Activated CD4-positive, alpha-beta T cell treated with anti-CD3 and anti-CD28 coated beads for 36 hours (primary cell): ENCODE results near the gene PYGB. TPM values are rescaled to one million over a fixed set of nuclear protein-coding genes. Genes with fewer than 3 reads are reported as not detected.
A peak's percentile ranks its signal among the peaks of the same experiment; 100 is the strongest.

Source experiments
- ATAC-seq: fragments of 200-7000 bp; cut with Tn5 transposase; one replicate; pipeline ENCODE4 v1.10.0; 2021; ENCODE audit warnings: mild to moderate bottlenecking, moderate library complexity
- CTCF ChIA-PET: fragments of 350-600 bp; sonication (Branson Sonifier 250); formaldehyde crosslinking; loops from one replicate; lab custom pipeline; 2021; ENCODE audit warnings: antibody characterized with exemption; lab: Charles Lee
- POLR2A ChIA-PET: fragments of 350-600 bp; sonication (Branson Sonifier 250); formaldehyde crosslinking; loops from one replicate; lab custom pipeline; 2021; ENCODE audit warnings: antibody characterized with exemption, inconsistent platforms; lab: Charles Lee
- DNase-seq: peaks from one replicate; pipeline ENCODE4 v3.0.0-alpha.2; 2020
- H3K27ac Mint-ChIP-seq: one replicate; pipeline ENCODE4 v1.8.0; 2021; ENCODE audit warnings: mixed read lengths
- H3K27me3 Mint-ChIP-seq: one replicate; pipeline ENCODE4 v1.8.0; 2021; ENCODE audit warnings: mixed read lengths
- H3K36me3 Mint-ChIP-seq: one replicate; pipeline ENCODE4 v1.8.0; 2021; ENCODE audit warnings: low read depth, mixed read lengths
- H3K4me1 Mint-ChIP-seq: one replicate; pipeline ENCODE4 v1.8.0; 2021; ENCODE audit warnings: mixed read lengths
- H3K4me3 Mint-ChIP-seq: one replicate; pipeline ENCODE4 v1.8.0; 2021; ENCODE audit warnings: mild to moderate bottlenecking, moderate library complexity, mixed read lengths
- H3K9me3 Mint-ChIP-seq: one replicate; pipeline ENCODE4 v1.8.0; 2021; ENCODE audit warnings: low read depth, mixed read lengths
- intact Hi-C, 2 experiments: fragments of 100-400 bp; cut with DNase I in 1 of 2; cut with micrococcal nuclease in 1 of 2; formaldehyde crosslinking; loops; one replicate each; pipeline versions ENCODE4 v1.14.2 to v1.15.1; 2022 to 2024; cut with DNase I, micrococcal nuclease
- total RNA-seq, 2 experiments: library from RNA; stranded (reverse); gene quantifications; one replicate each; pipeline ENCODE4 v1.2.3, GENCODE V29; 2021

The PYGB gene
- total RNA-seq, 2 experiments from 2014 or later, result 18.0 to 21.1 TPM

DNA sequence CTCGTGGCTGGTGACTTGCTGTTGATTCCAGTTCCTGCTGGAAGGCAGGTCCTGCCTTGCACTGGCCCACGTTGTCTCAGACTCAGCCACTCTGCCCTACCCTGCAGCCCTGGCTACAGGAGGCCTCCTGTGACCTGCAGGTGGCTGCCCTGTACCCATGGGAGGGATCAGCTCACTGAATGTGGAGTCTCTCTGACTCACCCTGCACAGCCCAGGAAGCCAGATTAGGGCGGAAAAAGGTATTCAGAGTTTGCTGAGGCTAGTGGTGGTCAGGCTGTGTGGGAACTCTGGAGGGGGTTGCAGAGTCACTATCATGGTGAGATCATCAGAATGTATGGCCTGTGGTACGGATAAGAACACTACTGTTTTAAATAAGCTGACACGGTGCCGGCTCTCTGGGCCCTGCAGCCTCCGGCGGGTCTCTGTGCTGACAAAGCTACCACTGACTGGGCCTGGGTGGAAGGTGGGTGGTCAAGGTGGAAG lies 24.7 kb upstream of the PYGB start:
- H3K36me3 Mint-ChIP-seq, result peaks cover 1% of the 10 kb centered on the region
- intact Hi-C loops, result loop anchor here in 1 of 2 experiments (1.0 to 2.0 kb wide), 3 partner anchors 15 to 74 kb away; partner anchors contain the start of gene PYGB
- peak; percentile 97 for ATAC-seq

DNA sequence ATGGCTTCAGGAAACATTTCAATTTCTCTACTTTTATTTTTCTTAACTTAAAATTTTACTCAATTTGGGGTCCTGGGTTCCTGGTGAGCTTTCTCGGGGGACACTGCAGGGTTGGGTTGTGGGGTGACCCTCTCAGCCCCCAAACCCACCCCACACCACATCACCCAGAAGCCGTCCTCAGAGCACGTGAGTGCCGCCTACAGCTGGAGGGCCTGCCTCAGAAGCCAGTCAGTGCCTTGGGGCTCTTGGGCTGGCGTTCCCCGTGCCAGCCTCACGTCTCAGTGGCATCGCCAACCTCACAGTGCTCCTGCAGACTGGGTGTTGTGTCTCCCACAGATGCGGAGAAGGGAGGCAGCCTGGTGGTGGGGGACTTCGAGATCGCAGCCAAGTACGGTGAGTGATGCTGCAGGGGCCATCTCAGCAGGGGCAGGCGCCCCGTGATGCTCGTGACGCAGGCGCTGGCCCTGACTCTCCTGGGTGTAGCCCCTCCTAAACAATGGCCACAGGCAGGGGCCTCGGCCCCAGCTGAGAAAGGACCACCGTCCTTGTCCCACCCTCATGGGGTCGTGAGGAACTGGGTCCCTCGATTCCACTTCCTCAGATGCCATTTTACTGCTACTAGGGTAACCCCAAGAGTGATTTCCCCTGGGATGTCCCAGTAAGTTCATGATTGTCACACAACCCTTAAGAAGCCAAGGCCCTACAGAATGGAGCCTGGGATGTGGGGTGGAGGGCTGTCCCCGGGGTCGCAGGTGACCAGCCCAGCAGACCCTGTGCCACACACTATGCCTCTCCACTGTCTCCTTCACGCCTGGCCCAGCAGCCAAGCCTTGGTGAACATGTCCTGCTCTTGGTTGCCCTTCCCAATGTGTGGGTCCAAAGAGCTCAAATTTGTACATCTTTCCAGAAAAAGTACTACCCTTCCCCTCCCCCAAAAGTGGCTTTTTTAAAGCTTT lies 23.8 kb upstream of the PYGB start:
- no peaks in the 10 kb centered on the region for H3K27me3 Mint-ChIP-seq
- ChIA-PET POLR2A (interaction anchor here (0.7 kb wide), 1 partner anchor 23 kb away, joined by 3 read pairs; no protein-coding TSS in a partner anchor), CTCF (interaction anchor here (0.6 to 1.4 kb wide), 7 partner anchors 16 to 230 kb away, joined by 3 to 5 read pairs (median 3); no protein-coding TSS in a partner anchor)
- ATAC-seq (no peak), DNase-seq (no peak)
- H3K4me1 Mint-ChIP-seq, result peaks cover 7% of the 10 kb centered on the region
- H3K27ac Mint-ChIP-seq, result no peak overlapping the region
- peaks cover 1% of the 10 kb centered on the region for H3K36me3 Mint-ChIP-seq
- H3K9me3 Mint-ChIP-seq, result no peaks in the 10 kb centered on the region
- intact Hi-C loops, result loop anchor here in 1 of 2 experiments (1.0 to 2.0 kb wide), 3 partner anchors 14 to 73 kb away; partner anchors contain the start of gene PYGB
- no peak overlapping the region for H3K4me3 Mint-ChIP-seq

More for the DNA sequence above, 24.7 kb upstream of the PYGB start:
- CTCF ChIA-PET, result interaction anchor here (0.6 to 1.4 kb wide), 8 partner anchors 15 to 229 kb away, joined by 3 to 5 read pairs (median 3); no protein-coding TSS in a partner anchor
- H3K27me3 Mint-ChIP-seq, result no peaks in the 10 kb centered on the region
- peak overlapping the region; percentile 42 for H3K27ac Mint-ChIP-seq
- peak; percentile 76 for DNase-seq
- peaks cover 7% of the 10 kb centered on the region for H3K4me1 Mint-ChIP-seq
- POLR2A ChIA-PET, result no interaction called here
- no peaks in the 10 kb centered on the region for H3K9me3 Mint-ChIP-seq
- H3K4me3 Mint-ChIP-seq, result no peak overlapping the region

DNA sequence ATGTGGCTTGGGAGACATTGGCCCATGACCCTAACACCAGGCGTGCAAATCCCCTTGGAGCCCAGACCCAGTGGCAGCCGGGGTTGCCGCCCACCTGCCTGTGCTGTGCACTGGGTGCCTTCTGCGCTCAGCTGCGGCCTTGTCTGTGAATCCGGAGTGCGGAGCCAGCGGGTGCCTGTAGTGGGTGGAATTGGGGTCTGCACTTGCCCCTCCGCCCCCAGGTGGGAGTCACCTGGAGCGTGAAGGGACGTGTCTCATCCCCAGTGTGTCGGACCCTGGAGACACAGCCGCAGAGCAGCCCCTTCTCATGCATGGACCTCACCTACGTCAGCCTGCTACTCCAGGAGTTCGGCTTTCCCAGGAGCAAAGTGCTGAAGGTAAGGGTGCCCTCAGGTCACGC lies 22.9 kb upstream of the PYGB start:
- H3K36me3 Mint-ChIP-seq, result peaks cover 1% of the 10 kb centered on the region
- intact Hi-C loops, result no loop called here
- ChIA-PET CTCF (no interaction called here), POLR2A (interaction anchor here (0.7 kb wide), 1 partner anchor 22 kb away, joined by 3 read pairs; no protein-coding TSS in a partner anchor)
- no peaks in the 10 kb centered on the region for H3K27me3 Mint-ChIP-seq
- no peaks in the 10 kb centered on the region for H3K9me3 Mint-ChIP-seq
- H3K27ac Mint-ChIP-seq, result no peak overlapping the region
- peaks cover 7% of the 10 kb centered on the region for H3K4me1 Mint-ChIP-seq
- no peak for DNase-seq
- no peak for ATAC-seq
- H3K4me3 Mint-ChIP-seq, result no peak overlapping the region

DNA sequence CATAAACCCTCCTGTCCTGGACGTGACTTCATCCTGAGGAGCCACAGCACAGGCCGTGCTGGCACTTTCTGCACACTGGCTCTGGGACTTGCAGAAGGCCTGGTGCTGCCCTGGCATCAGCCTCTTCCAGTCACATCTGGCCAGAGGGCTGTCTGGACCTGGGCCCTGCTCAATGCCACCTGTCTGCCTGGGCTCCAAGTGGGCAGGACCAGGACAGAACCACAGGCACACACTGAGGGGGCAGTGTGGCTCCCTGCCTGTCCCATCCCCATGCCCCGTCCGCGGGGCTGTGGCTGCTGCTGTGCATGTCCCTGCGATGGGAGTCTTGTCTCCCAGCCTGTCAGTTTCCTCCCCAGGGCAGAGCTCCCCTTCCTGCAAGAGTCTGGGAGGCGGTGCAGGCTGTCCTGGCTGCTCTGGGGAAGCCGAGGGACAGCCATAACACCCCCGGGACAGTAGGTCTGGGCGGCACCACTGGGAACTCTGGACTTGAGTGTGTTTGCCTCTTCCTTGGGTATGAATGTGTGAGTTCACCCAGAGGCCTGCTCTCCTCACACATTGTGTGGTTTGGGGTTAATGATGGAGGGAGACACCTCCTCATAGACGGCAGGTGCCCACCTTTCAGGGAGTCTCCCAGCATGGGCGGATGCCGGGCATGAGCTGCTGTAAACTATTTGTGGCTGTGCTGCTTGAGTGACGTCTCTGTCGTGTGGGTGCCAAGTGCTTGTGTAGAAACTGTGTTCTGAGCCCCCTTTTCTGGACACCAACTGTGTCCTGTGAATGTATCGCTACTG lies 22.0 kb upstream of the PYGB start:
- no peak for DNase-seq
- CTCF ChIA-PET, result interaction anchor here (0.6 kb wide), 1 partner anchor 162 kb away, joined by 3 read pairs; no protein-coding TSS in a partner anchor
- ATAC-seq, result no peak
- intact Hi-C loops, result no loop called here
- Mint-ChIP-seq H3K4me1 (peaks cover 7% of the 10 kb centered on the region), H3K27me3 (no peaks in the 10 kb centered on the region), H3K4me3 (no peak overlapping the region), H3K36me3 (peaks cover 1% of the 10 kb centered on the region), H3K9me3 (no peaks in the 10 kb centered on the region), H3K27ac (no peak overlapping the region)
- POLR2A ChIA-PET, result no interaction called here

DNA sequence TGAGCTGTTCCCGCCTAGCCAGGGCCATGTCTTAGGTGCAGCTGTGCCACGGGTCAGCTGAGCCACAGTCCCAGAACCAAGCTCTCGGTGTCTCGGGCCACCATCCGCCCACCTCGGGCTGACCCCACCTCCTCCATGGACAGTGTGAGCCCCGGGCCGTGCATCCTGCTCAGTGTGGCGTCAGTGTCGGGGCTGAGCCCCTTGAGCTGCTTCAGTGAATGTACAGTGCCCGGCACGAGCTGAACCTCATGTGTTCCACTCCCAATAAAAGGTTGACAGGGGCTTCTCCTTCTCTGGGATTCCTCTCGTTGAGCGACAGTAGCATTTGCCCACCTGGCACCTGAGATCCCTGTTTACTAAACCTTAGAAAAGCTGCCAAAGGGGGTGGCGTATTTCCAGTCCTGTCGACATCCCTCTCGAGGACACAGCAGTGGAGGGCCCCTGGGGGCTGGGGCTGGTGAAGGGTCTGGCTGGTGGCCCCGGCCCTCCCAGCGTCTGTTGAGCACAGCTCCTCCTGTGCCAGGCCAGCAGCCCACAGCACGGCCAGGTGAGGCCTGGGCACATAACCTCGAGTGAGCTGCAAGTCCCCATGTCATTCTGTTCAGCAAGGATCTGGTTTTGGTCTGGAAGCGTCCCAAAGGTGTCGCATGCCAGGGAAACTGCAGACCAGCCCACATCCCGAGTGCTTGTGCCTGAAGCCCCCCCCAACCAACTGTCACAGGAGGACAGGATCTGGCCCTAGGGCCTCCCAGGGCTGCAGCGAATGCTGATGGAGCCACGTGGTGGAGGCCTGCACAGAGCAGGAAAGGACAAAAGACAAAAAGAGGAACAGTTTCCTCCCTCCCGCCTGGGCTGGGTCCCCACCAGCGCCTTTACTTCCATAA lies 21.2 kb upstream of the PYGB start:
- Mint-ChIP-seq H3K4me1 (peaks cover 7% of the 10 kb centered on the region), H3K27me3 (no peaks in the 10 kb centered on the region), H3K4me3 (no peak overlapping the region), H3K36me3 (peaks cover 1% of the 10 kb centered on the region), H3K27ac (no peak overlapping the region), H3K9me3 (no peaks in the 10 kb centered on the region)
- no peak for ATAC-seq
- no peak for DNase-seq
- ChIA-PET CTCF (interaction anchor here (0.6 kb wide), 1 partner anchor 163 kb away, joined by 3 read pairs; no protein-coding TSS in a partner anchor), POLR2A (interaction anchor here (0.6 kb wide), 1 partner anchor 186 kb away, joined by 5 read pairs; no protein-coding TSS in a partner anchor)
- intact Hi-C loops, result no loop called here

DNA sequence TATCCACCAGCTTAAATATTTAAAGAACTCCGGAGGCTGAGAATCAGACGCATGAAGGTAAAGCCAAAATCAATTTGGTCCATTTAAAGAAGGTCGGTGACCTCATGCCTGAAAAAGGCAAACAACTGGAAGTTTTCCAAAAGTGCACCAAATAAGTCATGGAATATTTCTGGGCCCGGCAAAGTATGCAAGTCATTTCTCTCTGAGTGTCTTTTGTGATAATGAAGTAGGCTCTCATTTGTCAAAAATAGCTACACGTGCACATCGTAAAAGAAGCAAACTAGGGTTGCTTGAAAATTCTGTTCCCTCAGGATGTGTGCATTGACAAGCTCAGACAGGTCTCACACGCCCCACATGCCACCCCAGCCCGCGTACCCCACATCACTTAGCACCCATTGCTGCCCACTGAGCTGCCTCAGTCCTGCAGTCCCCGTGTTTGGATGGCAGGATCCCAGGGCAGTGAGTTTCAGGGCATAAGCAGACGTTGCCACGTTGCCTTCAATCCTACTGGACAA lies 20.5 kb upstream of the PYGB start:
- Mint-ChIP-seq H3K27me3 (no peaks in the 10 kb centered on the region), H3K4me1 (peaks cover 7% of the 10 kb centered on the region), H3K36me3 (peaks cover 1% of the 10 kb centered on the region), H3K27ac (no peak overlapping the region), H3K9me3 (no peaks in the 10 kb centered on the region), H3K4me3 (no peak overlapping the region)
- intact Hi-C loops, result no loop called here
- DNase-seq, result no peak
- CTCF ChIA-PET, result no interaction called here
- ATAC-seq, result no peak
- POLR2A ChIA-PET, result interaction anchor here (0.6 kb wide), 1 partner anchor 186 kb away, joined by 5 read pairs; no protein-coding TSS in a partner anchor

DNA sequence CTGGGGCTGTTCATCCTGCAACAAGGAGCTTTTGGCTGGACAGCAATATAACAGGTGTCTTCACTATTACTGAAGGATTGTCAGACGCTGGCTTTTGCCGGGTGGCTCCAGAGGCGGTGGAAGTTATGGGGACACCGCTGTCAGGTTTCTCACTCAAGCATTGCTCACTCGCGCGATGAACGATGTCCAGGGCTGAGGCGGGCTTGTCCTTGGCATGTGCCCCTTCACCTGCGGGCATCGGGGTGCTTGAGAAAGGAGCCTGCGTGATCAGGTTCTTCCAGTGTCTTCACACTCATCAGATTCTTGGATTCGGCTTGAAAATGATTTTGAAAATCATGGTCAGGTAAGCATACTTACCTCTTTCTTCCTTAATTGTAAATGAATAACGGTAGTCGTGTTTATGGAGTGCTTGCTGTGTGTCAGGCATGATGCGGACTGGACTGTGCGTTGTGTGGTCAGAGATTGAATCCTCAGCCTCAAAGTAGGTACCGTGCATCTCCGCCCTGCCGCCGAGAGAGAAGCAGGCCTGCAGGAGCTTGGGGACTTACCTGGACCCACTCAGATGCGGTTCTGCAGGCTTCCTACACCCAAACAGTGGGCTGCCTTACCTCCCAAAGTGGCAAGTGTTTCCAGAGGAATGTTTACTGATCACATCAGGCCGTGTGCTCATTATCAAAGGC lies 18.3 kb upstream of the PYGB start:
- H3K9me3 Mint-ChIP-seq, result no peaks in the 10 kb centered on the region
- H3K27me3 Mint-ChIP-seq, result peaks cover 2% of the 10 kb centered on the region
- H3K4me3 Mint-ChIP-seq, result no peak overlapping the region
- ATAC-seq, result no peak
- H3K4me1 Mint-ChIP-seq, result no peaks in the 10 kb centered on the region
- ChIA-PET CTCF (no interaction called here), POLR2A (no interaction called here)
- intact Hi-C loops, result no loop called here
- no peak overlapping the region for H3K27ac Mint-ChIP-seq
- no peak for DNase-seq
- H3K36me3 Mint-ChIP-seq, result no peaks in the 10 kb centered on the region

DNA sequence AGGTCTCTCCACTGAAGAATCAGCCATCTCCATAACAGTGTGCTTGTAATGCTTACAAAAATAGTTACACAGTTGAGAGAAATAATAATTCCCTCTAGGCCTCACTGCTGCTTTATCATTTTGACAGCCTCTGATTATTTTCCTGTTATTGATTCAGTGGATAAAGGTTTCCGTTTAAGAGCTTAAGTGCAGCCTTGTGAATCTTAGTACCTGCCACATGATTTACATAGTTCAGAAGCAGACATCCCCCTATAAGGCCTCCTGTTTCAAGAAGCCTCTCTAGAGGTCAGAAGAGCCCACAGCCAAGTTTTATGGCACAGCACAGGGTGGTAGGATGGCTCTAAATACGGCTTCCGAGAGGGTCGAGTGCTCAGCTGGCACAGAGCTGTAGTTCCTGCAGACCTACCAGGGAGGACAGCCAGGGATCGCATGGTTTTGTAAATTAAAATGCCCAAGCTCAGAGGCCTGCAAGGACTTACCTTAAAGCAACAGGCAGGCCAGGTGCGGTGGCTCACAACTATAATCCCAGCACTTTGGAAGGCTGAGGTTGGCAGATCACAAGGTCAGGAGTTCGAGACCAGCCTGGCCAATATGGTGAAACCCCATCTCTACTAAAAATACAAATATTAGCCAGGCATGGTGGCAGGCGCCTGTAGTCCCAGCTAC lies 17.6 kb upstream of the PYGB start:
- Mint-ChIP-seq H3K9me3 (no peaks in the 10 kb centered on the region), H3K4me1 (no peaks in the 10 kb centered on the region), H3K27ac (no peak overlapping the region), H3K36me3 (no peaks in the 10 kb centered on the region), H3K4me3 (no peak overlapping the region), H3K27me3 (peaks cover 5% of the 10 kb centered on the region)
- DNase-seq (no peak), ATAC-seq (no peak)
- POLR2A ChIA-PET, result no interaction called here
- CTCF ChIA-PET, result no interaction called here
- intact Hi-C loops, result no loop called here

DNA sequence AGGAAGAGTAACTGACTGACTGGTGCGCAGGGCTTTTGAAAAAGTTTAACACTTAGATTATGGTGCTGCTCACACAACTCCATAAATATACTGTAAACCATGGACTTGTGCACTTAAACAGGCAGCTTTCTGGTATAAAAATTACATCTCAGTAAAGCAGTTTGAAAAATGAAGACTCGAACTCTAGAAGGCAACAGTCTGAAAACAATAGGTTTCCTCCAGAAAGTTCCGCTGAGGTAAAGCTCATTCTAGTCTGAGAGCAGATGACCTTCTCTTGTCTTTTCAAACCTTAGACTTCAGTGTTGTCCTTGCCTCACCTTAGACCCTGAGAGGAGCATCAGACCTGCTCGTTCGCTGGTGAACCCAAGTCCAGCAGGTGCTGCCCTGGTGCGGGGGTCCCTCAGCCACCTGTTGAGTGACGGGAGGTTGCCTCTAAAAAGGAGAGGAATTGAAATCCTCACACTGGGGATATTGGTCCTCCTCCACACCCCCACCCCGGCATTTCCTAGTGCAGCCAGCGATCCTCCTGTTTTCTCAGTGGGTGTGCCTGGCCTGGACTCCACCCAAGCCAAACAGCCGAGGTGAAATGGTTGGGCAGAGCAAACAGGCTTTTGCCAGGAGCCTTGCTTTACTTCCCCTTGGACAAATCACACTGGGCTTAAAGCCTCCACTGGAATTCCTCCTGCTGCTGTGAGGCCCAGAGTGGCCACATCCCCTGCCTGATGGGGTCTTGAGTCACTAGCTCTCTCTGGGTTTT lies 14.7 kb upstream of the PYGB start:
- intact Hi-C loops, result no loop called here
- ChIA-PET CTCF (no interaction called here), POLR2A (no interaction called here)
- Mint-ChIP-seq H3K4me1 (peaks cover 14% of the 10 kb centered on the region), H3K4me3 (no peak overlapping the region), H3K9me3 (no peaks in the 10 kb centered on the region), H3K27me3 (peaks cover 8% of the 10 kb centered on the region), H3K27ac (no peak overlapping the region), H3K36me3 (no peaks in the 10 kb centered on the region)
- no peak for ATAC-seq
- no peak for DNase-seq
